ENCODE measurements around the gene IRAG1.

IRAG1 gene

GRCh38 chr11:10693509-10694081 lies at the start of gene IRAG1:
IRAG1 (minus strand) TSS chr11:10693755; CDS start chr11:10693602, 153 bp downstream.
- DNase-seq (ENCODE audit: low spot score): no peak

DNA sequence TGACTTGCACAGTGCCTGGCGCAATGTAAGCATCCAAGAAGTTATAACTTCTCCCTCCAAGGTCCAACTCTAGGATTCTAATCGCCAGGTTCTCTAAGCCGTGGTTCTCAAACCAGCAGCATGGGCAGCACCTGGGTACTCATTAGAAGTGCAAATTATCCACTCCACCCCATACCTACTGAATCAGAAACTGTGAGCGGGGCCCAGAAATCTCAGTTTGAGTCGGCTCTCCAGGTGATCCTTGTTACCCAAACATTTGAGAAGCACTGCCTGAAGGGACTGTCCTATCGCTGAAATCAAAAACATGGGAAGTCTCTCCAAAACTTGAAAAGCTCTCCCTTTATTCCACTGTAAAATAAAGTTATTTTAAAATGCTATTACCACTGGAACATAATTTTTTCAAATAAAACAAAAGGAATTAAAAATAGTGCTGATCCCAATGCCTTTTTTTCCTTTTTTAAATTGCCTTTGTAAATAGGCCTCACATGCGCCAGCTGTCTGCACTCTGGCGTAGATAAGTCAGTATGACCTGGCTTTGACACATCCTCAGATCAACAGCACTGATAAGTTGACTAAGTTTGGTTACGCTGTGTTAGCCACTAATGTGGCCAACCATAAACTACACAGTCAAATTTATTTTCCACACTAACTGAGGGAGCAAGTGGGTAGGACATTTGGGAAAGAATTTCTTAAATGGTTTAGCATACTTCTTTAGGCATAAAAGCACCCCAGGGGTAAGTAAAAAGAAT lies 49.1 kb upstream of the IRAG1 start:
- peak; percentile 50 for DNase-seq (ENCODE audit: low spot score)

GRCh38 chr11:10735481-10736475 lies 42.2 kb upstream of the IRAG1 start:
- DNase-seq (ENCODE audit: low spot score): peak; percentile 81

DNA sequence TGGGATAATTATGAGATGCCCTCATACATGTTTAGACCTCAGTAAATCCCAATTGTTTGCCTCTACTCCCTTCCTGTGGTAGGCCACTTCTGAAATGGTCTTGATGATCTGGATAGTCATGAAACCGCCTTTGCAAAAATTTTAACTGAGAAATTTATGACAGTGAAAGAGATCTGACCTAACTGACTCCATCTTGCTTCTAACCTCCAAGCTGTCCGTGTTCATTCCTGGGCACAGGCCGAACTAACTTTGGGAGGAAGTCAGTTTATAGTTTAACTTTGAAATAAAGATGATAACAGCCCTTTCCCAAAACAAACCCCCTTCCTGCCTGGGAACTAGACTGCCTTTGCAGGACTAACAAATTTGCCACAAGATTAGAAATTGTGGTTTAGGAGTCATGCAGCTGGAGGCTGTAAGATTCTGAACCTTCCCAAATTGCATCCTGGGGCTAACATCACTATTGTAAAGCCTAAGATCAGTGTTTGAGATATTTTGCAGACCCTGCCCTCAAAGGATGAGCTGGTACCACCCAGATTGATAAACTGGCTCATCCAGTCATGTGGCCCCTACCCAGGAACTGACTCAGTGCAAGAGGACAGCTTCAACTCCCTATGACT lies 37.6 kb upstream of the IRAG1 start:
- no peak for DNase-seq (ENCODE audit: low spot score)

GRCh38 chr11:10730151-10730550 lies 36.6 kb upstream of the IRAG1 start:
- no peak for DNase-seq (ENCODE audit: low spot score)

- DNase-seq (ENCODE audit: low spot score): no peak
Observed at GRCh38 chr11:10728789-10729472, 35.4 kb upstream of the IRAG1 start.

GRCh38 chr11:10728154-10728553 lies 34.6 kb upstream of the IRAG1 start:
- DNase-seq (ENCODE audit: low spot score): no peak

- no peak for DNase-seq (ENCODE audit: low spot score)
Observed at GRCh38 chr11:10727146-10727851, 33.7 kb upstream of the IRAG1 start.

GRCh38 chr11:10725907-10726253 lies 32.3 kb upstream of the IRAG1 start:
- DNase-seq (ENCODE audit: low spot score): no peak

GRCh38 chr11:10725114-10725906 lies 31.8 kb upstream of the IRAG1 start:
- peak; percentile 18 for DNase-seq (ENCODE audit: low spot score)

DNA sequence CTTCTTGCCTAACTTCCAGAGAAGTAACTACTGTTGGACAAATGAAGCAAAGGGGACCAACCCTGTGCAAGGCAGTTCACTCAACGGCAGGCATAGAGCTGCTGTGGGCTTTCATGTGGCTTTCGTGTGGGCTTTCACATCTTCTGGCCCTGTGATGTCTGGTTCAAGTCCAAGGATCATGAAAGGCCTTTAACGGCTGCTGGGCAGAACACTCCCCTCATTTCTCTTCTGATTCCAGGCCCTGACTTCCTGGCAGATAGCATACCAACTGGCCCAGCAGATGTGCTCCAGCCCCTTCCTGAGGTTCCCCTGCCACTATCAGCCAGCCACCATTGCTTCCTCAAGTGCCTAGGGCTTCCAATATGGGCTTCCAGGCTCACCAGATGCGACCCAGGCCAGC lies 28.8 kb upstream of the IRAG1 start:
- no peak for DNase-seq (ENCODE audit: low spot score)

GRCh38 chr11:10720881-10721376 lies 27.4 kb upstream of the IRAG1 start:
- no peak for DNase-seq (ENCODE audit: low spot score)

DNA sequence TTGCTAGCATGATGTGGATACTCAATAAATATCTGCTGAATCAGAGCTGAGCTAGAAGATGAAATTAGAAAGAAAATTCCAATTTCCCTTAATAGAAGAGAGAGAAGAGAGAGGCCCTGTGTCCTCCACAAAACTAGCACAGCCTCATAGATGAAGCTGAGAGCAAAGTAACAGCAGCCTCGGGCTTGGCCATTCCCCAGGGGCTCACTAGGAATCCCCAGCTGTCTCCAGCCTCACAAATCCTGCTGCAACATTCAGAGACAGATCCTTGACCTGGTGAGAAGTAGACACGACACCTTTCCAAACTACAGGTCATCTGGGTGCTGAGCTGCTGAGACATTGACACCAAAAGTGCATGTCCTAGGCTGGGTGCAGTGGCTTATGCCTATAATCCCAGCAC lies 26.1 kb upstream of the IRAG1 start:
- no peak for DNase-seq (ENCODE audit: low spot score)

GRCh38 chr11:10716543-10717259 lies 23.1 kb upstream of the IRAG1 start:
- no peak for DNase-seq (ENCODE audit: low spot score)

GRCh38 chr11:10716122-10716521 lies 22.6 kb upstream of the IRAG1 start:
- DNase-seq (ENCODE audit: low spot score): no peak

DNA sequence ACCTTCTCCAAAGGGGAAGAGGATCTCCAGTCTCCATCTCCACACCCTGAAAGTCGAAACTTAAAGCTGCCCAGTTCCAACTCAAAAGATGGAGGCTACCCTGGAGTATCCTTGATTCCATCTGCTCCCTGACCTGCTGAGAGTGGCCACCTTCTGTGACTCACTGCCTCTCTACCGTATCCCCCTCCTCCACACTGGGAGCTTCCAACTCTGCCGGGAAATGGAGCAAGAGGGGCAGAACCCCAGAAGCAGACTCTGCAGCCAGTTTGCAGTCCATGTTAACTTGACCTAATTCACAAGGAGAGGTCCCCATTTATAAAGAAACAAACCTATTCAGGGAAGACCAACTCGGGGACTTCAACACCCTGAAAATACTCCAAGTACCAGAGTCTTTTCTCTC lies 22.0 kb upstream of the IRAG1 start:
- no peak for DNase-seq (ENCODE audit: low spot score)

DNA sequence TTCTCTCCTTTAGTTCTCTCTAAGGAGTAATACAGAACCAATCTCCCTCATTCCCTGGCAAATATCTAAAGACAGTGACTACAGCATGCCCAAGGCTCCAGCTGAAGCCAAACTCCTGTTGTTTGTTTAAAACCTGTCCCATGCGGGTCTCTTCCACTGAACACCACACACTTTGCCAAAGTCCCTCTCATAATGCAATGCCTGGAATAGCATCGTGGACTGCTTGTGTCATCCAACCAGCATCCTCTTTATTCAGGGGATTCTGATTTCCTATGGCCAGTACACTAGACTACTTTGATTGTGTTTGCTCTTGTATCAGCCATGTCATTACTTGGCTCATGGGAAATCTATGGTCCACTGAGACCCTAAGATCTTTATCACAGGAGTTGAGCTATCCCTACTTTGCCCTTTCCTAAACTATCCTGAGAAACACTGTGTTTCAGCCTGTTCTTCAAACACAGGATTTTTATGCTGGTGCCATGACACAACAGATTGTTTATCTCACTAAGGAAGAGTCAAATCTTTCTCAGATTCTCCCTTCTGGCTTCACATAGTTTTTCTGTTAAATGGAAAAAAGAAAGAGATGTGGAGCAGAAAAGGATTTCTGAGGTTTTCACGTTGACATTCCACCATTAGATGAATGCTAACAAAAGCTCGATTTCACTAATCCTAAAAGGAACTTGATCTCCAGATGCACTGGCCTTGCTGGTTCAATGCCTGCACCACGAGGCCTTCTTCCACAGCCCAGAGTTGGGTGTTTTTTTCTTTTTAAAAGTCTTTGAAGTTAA lies 15.9 kb upstream of the IRAG1 start:
- no peak for DNase-seq (ENCODE audit: low spot score)

DNA sequence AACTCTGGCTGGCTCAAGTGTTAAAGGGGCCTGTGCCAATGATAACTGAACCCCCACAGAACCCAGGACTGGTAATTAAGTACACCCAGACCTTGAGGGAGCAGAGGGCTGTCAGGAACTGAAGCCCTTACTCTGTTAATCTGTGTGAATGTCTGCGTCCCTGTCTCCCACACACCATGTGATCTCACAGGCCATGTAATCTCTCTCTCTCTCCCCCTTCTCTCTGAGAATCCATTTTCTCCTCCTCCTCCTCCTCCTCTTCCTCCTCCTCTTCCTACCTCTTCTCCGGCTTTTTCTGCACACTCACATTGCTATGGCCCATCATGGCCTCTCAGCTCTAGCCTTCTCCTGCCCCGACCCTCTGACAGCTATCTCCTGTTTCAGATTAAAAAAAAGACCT lies 14.6 kb upstream of the IRAG1 start:
- no peak for DNase-seq (ENCODE audit: low spot score)

- DNase-seq (ENCODE audit: low spot score): no peak
Observed at GRCh38 chr11:10701982-10702381, 8.4 kb upstream of the IRAG1 start.

All from CD4-positive, alpha-beta T cell treated with Interleukin-6 at 100 ng/mL for 8 hours (primary cell).